Stimulated activated CD8-positive, alpha-beta memory T cell treated with anti-CD3 and anti-CD28 coated beads, Interleukin-7, amount 100 ng/mL, for 48 hours (primary cell): ENCODE data around the gene GIMAP4.
A peak's percentile ranks its signal among the peaks of the same experiment; 100 is the strongest.
"Not testable (repeated sequence)": the region's sequence is repeated elsewhere in the genome, so short reads cannot be mapped to it uniquely, and the experiment has no call there.

Source experiments
- DNase-seq, 2 donors: peaks; one replicate each; pipeline ENCODE4 v3.0.0-alpha.2; 2020; ENCODE audit warnings: low read depth in 1 of 2; ENCODE audit errors: extremely low read depth in 1 of 2

The GIMAP4 gene

GRCh38 chr7:150567169-150567568, at the start of gene GIMAP4:
GIMAP4 (plus strand) TSS chr7:150567390; CDS start chr7:150569902, 2,512 bp downstream.
- DNase-seq: no peak

- DNase-seq: no peak
Observed at GRCh38 chr7:150519310-150519709, 47.9 kb upstream of the GIMAP4 start.

DNA sequence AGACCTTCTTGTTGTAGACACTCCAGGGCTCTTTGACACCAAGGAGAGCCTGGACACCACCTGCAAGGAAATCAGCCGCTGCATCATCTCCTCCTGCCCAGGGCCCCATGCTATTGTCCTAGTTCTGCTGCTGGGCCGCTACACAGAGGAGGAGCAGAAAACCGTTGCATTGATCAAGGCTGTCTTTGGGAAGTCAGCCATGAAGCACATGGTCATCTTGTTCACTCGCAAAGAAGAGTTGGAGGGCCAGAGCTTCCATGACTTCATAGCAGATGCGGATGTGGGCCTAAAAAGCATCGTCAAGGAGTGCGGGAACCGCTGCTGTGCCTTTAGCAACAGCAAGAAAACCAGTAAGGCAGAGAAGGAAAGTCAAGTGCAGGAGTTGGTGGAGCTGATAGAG, 47.0 kb upstream of the GIMAP4 start:
- DNase-seq: peak in 1 of 2 donors; percentile 25

- DNase-seq: not testable (repeated sequence)
Observed at GRCh38 chr7:150522931-150523330, 44.3 kb upstream of the GIMAP4 start.

DNA sequence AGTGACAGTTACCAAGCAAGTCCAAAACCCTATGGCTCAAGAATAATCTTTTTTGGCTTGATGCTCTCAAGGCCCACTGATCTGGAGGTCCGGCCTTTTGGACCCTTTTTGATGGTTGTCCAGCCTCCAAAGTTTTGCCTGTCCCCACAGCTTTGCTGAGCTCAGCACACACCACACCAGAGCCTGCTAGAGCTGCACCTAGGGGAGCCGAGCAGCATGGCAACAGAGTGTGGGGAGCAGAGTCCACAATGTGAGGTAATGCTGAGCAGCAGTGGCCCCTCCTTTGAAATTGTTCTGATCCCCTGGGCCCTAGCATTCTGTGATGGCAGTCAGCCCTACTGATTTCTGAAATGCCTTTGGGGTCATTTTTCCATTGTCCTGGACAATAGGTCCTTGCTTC, 43.2 kb upstream of the GIMAP4 start:
- DNase-seq: no peak

DNA sequence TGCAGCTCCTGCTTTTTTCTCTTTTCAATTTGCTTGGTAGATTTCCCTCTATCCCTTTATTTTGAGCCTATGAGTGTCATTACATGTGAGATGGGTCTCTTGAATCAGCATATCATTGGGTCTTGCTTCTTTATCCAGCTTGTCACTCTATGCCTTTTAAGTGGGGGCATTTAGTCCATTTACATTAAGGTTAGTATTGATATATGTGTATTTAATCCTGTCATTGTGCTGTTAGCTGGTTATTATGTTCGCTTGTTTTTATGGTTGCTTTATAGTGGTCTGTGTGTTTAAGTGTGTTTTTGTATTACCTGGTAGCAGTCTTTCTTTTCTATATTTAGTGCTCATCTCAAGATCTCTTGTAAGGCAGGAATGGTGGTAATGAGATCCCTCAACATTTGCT, 35.5 kb upstream of the GIMAP4 start:
- DNase-seq: no peak

DNA sequence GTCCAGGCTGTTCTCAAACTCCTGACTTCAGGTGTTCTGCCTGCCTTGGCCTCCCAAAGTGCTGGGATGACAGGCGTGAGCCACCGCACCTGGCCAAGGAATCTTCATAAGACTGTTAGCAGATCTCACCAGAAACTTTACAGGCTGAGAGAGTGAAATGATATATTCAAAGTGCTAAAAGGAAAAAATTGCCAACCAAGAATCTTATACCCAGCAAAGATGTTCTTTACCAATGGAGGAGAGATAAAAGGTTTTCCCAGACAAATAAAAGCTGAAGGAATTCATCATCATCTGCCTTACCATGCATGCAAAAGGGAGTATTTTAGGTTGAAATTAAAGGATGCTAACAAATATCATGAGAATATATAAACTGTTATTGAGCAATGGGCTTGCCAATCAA, 28.9 kb upstream of the GIMAP4 start:
- no peak for DNase-seq

GRCh38 chr7:150553163-150553562, 14.0 kb upstream of the GIMAP4 start:
- no peak for DNase-seq

GRCh38 chr7:150556521-150557138, 10.6 kb upstream of the GIMAP4 start:
- DNase-seq: no peak

GRCh38 chr7:150560486-150560885, 6.7 kb upstream of the GIMAP4 start:
- DNase-seq: no peak

DNA sequence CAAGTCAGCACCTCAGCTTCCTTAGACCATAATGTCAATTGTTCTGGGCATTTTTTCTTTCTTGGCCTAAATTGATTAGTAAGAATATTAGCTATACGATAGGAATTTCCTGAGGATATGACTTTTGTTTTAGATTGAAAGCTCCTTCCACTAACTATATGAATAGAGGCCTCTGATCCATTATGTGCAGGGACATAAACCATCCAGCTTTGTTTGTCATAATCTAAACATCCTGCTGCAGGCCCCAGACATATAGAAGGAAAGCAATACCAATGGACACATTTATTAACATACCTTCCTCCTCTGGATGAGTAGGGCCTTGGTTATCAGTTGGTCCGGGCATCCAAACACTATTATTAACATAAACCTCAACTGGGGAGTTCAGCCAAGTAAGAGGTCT, 4.3 kb upstream of the GIMAP4 start:
- no peak for DNase-seq

GRCh38 chr7:150564006-150564405, 3.2 kb upstream of the GIMAP4 start:
- DNase-seq: no peak

GRCh38 chr7:150564566-150564965, 2.6 kb upstream of the GIMAP4 start:
- DNase-seq: no peak

- no peak for DNase-seq
Observed at GRCh38 chr7:150565239-150565638, 2.0 kb upstream of the GIMAP4 start.

DNA sequence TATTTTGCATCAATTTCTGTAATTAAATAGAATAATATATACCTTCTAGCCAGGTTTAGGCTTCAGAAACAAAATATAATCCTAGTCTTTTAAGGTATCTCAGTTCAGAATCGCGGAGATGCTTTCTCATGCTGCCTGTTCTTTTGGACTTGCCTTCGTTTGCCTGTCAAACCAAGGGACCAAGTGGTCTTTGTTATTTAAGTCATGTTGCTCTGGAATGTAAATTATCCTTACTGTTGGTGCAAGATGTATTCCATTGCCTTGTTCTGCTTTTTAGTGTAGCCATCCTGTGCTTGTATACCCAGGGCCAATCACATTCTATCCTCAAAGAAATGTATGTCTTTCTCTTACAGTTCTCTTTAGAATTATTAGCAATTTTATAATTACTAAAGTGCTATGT, 1.1 kb upstream of the GIMAP4 start:
- no peak for DNase-seq

GRCh38 chr7:150566572-150566971, 618 bp upstream of the GIMAP4 start:
- DNase-seq: no peak

- no peak for DNase-seq
Observed at GRCh38 chr7:150567871-150568301, 696 bp downstream of the GIMAP4 start.

GRCh38 chr7:150568714-150569113, 1.5 kb downstream of the GIMAP4 start:
- DNase-seq: no peak

DNA sequence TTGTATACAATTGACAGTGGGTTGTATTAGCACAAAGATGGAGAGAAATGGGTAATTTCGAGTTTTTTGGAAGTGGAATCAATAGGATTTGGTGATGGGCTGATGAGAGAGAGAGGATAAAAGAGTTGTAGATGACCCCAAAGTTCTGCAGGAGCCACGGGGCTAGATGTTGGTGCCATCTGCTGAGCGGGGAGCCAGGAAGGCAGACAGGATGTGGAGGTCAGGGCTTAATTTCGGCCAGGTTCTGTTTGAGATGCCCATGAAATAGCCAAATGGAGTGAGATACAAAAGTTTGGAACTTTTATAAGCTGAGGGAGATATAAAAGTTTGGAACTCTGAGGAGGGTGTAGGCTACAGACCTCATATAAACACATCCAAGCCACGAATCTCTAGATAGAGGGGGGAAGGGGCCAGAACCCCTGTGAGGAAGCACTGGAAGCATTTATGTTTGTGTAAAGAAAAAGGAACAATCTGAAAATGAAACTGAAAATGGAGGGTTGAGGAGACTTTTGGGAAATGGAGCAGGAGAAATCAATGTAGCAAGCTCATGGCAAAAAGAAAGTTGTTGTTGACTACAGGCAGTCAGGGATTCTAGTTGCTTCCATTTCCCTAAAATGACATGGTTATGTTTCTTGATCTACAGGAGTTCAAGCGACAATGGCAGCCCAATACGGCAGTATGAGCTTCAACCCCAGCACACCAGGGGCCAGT, 2.2 kb downstream of the GIMAP4 start:
- DNase-seq: no peak

GRCh38 chr7:150570556-150571465, 3.6 kb downstream of the GIMAP4 start:
- DNase-seq: no peak

DNA sequence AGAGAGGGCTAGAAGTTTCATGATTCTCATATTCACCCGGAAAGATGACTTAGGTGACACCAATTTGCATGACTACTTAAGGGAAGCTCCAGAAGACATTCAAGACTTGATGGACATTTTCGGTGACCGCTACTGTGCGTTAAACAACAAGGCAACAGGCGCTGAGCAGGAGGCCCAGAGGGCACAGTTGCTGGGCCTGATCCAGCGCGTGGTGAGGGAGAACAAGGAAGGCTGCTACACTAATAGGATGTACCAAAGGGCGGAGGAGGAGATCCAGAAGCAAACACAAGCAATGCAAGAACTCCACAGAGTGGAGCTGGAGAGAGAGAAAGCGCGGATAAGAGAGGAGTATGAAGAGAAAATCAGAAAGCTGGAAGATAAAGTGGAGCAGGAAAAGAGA, 5.3 kb downstream of the GIMAP4 start:
- no peak for DNase-seq
